NCI-H1694 (cell line): ENCODE data around the gene CDKN2C.
"Not testable (repeated sequence)": the region's sequence is repeated elsewhere in the genome, so short reads cannot be mapped to it uniquely, and the experiment has no call there.

Experiments used
- DNase-seq: peaks from one replicate; lab custom pipeline; 2025; lab: John Stamatoyannopoulos, UW

Gene CDKN2C

DNA sequence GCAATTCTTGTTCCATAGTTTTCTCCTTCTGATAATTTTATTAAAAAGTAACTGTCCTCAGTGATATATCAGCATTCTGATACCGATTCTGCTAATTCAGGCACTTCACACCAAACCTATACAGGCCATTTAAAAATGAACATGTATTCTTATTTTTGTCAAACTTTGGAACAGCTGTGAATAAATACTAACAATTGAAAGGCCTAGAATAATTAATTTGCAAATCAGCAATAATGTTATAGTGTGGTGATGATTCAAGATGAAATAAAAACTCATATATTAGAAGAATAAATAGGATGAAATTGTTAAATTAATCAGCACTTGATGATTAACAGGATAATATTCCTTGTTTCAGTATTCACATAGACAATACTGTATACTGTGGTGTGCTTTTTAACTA lies 9.9 kb downstream of the CDKN2C start:
- DNase-seq: no peak

DNA sequence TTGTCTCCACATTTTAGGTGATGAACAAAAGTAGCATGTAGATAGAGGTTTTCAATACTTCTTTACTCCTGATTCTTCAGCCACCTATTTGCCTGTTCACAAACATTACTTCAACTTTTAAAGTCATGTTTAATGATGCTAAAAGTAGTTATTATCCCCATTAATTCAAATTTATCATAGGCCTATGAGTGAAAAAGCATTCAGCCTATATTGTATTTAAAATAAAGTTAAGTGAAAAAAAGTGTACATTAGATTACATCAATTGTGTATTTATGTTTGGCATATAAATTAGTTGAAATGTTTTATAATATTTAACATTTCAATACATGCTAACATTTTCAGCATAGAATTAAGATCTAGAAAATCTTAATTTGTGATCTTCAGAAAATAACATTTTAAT lies 10.5 kb downstream of the CDKN2C start:
- DNase-seq: no peak

DNA sequence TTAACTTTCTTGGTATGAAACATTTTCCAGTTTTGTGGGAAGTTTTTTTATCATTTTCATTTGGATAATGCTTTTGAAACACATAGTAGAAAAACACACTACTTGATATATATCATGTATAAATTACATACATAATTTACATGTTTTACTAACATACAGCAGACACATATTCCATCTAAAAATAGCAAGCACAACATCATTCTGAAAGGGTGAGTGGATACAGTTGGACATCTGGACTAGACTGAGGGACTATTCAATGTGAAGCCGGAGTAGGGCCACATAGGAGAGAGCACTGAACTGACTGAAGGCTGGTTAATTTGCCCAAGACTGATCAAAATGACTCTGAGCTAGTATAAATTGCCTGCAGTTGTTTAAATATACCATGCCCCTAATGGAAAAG lies 11.7 kb downstream of the CDKN2C start:
- DNase-seq: peak; percentile 44

DNA sequence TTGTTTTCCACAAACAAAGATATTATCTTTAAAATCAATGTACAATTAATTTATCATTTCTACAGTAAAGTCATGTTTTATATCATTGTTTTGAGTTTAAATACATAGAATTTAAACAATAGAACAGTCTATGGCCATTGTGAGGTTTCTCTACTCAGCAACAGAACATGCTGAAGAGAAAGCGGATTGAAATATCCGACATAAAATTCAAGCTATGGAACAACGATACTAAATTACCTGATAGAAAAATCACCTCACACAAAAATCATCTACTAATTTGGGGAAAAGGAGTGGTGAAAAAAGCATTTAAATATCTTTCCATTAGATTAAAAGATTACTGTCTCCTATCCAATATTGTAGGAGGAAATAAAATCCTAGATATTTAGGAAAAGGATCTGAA lies 12.6 kb downstream of the CDKN2C start:
- DNase-seq: no peak

DNA sequence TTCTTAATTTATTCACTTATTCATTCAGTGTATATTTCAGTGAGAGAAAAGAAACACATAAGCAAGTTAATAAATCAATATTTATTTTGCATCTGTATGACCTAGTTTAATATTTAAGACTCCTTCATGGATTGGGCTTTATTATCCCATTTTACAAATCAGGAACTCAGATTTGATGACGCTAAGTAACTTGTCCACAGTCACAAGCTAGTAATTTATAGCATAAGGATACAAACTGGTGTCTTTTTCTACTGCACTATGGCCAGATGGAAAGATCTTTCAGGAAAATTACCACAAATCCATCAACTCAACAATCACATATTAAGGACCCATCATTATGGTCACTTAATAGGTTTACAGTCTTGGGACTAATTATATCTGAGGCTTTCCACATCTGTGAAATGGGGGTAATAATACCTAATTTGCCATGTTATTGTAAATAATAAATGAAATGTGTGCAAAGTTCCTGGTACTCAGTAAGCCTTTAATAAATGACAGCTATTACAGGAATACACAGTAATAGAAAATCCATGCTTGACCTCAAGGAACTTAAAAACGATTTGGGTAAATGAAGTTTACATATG lies 13.3 kb downstream of the CDKN2C start:
- DNase-seq: no peak

DNA sequence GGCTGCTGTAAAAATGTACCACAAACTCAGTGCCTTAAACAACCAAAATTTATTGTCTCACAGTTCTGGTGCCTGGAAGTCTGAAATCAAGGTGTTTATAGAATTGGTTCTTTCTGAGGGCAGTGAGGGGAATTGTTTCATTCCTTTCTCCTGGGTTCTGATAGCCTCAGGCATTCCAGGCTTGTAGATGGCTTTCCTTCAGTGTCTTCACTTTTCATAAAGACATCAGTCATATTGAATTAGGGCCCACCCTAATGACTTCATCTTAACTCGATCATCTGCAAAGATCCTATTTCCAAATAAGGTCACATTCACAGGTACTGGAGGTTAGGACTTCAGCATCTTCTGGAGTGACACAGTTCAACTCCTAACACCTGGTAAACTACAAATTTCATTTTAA lies 15.0 kb downstream of the CDKN2C start:
- DNase-seq: no peak

DNA sequence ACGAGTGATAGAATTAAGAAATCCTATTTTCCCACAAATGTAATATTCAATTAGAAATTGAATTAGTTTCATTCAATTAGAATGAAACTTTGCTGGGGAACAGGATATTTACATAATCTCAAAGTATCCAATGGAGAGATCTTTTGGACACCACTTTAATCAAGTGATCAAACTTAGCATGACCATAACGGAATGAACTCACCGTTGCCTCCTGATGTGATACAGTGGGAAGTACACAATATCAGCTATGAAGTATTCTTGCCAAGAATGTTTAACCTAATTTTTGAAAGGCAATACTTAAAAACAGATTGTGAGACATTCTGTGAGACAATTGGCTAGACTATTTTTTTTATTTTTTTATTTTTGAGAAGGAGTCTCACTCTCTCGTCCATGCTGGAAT lies 16.6 kb downstream of the CDKN2C start:
- no peak for DNase-seq

DNA sequence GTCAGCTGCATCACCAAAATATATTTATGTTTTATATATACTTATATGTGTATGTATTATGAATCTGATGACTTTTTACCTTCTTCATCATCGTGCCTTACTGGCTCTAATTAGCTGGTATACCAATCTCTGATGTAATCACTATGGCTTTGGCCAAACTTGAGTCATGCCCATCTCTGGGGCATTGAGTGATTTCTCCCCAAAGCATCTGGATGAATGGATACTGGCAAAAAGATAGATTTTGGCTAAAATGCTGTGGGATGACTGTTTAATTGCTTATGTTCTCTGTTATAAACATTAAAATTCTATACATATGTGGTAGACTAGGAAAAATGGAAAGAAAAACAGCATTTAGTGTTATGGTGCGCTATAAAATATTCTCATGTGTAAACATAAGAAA lies 19.6 kb downstream of the CDKN2C start:
- DNase-seq: no peak

DNA sequence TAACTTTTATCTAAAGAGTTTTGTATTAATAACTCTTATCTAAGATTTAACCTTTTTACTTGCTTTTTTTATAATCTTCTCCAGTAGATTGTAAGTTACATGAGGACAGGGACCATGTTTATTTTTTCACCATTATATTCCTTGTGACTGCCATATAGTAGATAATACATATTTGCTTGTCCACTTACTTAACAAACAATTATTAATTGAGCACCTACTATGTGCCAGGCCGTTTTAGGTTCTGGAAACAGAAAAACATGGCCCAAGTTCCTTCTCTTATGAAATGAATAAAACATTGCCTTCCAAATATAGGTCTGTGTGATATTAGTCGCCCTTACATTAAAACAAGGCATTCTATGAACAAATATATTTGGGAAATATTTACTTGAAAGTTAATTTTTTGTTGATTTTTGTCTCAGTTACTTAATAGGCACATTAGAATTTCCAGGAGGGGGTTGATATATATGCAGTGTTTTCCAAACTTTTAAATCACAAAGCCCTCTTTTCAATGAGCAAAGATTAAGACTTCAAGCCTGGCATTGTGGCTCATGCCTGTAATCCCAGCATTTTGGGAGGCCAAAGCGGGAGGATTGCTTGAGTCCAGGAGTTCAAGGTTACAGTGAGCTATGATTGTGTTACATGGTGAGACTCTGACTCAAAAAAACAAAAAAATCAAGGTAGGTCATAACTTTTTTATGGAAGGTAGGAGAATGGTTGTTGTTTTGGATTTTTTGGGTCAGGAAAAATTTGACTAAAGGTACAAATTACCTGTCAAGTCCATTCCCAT lies 22.7 kb downstream of the CDKN2C start:
- no peak for DNase-seq

DNA sequence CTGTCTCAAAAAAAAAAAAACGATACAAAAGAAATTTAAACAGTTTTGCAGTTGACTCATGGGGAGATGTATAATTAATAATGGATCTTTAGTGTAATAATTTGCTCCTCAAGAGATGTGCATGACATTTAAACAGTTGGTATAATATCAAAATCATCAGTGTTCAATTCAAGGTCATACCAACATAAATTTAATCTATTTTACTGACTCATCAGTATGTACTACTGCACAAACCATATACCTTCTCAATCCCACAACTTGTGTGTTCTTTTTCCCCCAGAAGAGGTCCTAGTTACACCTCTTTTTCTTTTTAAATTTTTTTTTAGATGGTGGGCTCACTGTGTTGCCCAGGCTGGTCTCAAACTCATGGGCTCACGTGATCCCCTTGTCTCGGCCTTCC lies 23.6 kb downstream of the CDKN2C start:
- no peak for DNase-seq

DNA sequence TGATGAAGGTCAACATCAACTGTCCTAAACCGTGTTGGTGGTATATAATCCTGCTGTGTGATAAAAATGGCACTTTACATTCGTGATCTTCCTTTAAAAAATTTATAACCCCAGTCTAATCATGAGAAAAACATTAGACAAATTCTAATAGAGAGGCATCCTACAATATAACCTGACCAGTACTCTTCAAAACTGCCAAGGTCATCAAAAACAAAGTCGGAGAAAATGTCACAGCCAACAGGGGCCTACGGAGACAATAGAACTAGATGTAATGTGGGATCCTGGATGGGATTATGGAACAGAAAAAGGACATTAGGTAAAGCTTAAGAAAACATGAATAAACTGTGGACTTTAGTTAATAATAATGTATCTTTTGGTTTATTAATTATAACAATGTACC lies 25.0 kb downstream of the CDKN2C start:
- no peak for DNase-seq

DNA sequence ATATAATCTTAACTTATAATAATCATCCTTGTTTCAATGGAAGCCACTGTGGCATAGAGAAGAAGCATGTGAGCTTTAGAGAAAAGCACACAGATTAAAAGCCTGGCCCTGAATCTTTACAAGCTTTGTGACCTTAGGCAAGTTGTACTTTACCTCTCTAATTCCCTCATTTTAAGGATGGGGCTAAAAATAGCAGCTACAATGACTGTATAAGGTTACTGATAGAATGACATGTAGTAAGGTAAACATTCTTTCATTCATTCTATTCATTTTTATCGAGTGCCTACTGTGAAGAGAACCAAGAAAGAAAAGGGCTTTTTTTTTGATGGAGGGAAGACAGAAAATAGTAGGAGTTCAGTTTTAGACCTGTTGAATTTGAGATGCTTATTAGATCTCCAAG lies 25.6 kb downstream of the CDKN2C start:
- no peak for DNase-seq

DNA sequence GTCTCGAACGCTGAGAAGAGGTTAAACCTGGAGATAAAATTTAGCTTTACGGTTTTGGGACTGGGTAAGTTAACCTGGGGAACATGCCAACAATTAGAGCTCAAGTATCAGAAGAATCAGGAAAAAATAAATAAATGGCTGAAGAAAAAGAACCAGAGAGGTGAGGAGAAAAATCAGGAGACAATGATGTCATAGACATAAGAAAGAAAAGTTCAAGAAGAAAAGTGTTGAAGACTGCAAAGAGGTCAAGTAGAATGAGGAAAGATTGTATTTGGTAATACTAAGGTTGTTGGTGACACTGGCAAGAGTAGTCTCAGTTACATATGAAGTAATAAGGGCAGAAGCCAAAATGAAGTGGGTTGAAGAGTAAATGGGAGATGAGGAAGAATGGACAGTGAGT lies 26.0 kb downstream of the CDKN2C start:
- no peak for DNase-seq

DNA sequence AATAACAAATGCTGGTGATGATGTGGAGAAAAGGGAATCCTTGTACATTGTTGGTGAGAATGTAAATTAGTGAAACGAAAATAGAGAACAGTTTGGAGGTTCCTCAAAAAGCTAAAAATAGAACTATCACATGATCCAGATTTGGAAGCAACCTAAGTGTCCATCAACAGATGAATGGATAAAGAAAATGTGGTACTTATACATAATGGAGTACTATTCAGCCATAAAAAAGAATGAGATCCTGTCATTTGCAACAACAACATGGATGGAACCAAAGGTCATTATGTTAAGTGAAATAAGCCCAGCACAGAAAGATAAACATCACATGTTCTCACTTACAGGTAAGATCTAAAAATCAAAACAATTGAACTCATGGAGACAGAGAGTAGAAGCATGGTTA lies 29.3 kb downstream of the CDKN2C start:
- DNase-seq: not testable (repeated sequence)

DNA sequence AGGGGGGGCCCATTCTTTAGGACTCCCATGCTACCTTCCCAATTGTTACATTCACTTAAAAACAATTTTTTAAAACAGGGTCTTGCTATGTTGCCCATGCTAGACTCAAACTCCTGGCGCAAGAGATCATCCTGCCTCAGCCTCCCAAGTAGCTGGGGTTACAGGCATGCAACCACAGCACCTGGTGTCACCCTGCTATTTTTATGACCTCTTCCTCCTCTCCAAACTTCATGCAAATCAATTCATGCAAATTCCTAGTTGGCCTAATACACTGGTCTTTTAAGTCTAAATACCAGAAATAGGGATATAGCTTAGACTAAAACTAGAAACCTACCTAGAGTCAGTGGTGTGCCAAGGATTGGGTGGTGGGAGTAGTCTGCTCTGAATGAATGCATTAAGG lies 30.1 kb downstream of the CDKN2C start:
- no peak for DNase-seq

DNA sequence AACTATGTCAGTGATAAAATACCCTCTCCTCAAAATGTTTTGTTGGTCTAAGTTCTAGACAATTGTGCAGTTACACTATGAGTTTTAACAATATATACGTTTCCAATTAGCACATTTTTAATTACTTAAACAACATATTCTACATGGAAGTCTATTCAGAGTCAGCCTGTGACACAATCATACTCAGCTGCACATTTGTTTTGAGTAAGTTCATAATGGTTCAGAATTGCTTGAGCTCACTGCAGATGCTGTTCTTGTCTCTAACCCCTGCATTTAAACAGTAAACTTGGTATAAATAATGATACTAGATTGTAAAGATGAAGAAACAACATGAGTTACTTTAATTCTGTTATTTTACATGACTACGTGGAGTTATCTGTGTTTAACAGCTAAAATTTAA lies 30.6 kb downstream of the CDKN2C start:
- no peak for DNase-seq

DNA sequence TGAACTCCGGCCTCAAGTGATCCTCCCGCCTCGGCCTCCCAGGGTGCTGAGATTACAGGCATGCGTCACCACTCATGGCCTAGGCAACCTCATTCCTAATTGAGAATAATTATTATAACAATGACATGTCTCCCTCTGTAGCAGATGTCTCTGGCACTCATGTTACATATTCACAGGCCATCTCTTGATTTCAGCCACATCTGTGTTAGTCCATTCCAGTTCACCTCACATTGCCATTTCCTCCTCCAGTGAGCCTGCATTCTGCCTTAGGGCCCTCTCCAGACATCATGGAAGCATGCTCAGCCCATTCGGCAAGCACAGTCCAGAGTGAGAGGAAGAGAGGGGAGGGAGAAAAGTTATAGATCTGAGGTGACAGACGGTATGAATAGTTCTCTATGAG lies 32.5 kb downstream of the CDKN2C start:
- no peak for DNase-seq

DNA sequence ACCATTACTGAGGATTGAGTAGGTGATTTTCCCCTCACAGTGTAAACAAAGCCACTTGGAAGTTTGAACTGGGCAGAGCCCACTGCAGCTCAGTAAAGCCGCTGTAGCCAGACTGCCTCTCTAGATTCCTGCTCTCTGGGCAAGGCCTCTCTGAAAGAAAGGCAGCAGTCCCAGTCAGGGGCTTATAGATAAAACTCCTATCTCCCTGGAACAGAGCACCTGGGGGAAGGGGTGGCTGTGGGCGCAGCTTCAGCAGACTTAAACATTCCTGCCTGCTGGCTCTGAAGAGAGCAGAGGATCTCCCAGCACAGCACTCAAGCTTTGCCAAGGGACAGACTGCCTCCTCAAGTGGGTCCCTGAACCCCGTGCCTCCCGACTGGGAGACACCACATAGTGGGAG lies 35.5 kb downstream of the CDKN2C start:
- not testable (repeated sequence) for DNase-seq

DNA sequence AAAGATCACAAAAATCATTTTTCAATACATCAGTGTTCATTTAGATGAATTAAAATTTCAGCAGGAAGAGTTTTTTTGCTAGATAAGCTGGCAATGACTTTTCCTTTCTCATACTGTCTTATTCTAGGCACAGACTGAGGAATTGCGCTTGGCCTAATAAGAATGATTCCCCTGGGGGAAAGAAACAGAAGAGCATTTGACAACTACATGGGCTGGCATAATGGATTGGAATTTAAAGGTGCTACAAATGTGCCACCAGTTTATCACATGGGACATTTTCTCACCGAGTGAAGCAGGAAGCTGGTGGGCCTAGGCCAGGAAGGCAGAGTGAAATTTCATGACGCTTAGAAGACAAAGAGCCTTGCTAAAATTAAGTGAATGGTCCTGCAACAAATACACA lies 39.3 kb downstream of the CDKN2C start:
- DNase-seq: no peak

DNA sequence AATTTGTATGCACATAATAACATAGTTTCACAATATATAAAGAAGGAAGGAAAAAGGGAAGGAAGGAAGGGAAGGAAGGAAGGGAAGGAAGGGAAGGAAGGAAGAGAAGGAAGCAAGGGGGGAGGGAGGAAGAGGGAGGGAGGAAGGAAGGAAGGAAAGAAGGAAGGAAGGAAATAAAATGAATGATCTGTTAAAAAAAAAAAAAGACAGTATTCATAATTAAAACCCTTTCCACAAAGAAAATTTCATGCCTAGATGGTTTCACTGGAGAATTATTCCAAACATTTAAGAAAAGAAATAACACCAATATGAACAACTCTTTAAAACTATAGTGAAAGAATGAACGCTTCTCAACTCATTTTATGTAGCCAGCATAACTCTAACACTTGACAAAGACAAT lies 44.8 kb downstream of the CDKN2C start:
- DNase-seq: no peak

DNA sequence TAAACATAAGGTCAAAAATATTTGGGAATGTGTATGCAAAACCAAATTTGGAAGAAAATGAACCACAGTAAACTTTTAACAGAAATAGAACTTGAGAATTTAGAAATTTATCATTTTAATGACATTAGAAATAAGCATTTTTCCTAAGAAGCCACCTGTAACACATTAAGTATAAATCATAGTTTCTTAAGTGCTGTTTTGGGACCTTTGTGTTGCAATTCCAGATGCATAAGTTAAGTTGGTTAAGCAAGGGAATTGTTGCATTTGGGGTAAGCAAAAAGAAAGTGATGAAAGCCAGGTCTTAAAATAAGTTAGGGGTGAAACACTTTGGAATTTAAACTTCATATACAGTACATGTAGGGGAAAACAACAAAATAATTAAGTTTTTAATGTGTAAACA lies 49.8 kb downstream of the CDKN2C start:
- no peak for DNase-seq
